Measurements from ENCODE around the gene DOCK6.
A peak's percentile ranks its signal among the peaks of the same experiment; 100 is the strongest.

The DOCK6 gene

GRCh38 chr19:11261971-11262839, at the start of gene DOCK6:
TSS of gene DOCK6 (minus strand) at chr19:11262524. CDS start at chr19:11262440, 84 bp downstream.
- no peak for DNase-seq (ENCODE audit: low read depth, low spot score)

- DNase-seq (ENCODE audit: low read depth, low spot score), result no peak
Measured at GRCh38 chr19:11306337-11306736, 44.0 kb upstream of the DOCK6 start.

GRCh38 chr19:11304936-11305335, 42.6 kb upstream of the DOCK6 start:
- no peak for DNase-seq (ENCODE audit: low read depth, low spot score)

GRCh38 chr19:11300811-11301120, 38.4 kb upstream of the DOCK6 start:
- no peak for DNase-seq (ENCODE audit: low read depth, low spot score)

GRCh38 chr19:11299946-11300810, 37.9 kb upstream of the DOCK6 start:
- DNase-seq (ENCODE audit: low read depth, low spot score), result no peak

- DNase-seq (ENCODE audit: low read depth, low spot score), result no peak
Measured at GRCh38 chr19:11296264-11296663, 33.9 kb upstream of the DOCK6 start.

GRCh38 chr19:11295665-11296245, 33.4 kb upstream of the DOCK6 start, which contains the start of gene TSPAN16:
TSS of gene TSPAN16 (plus strand) at chr19:11296160. CDS start at chr19:11296298, 138 bp downstream.
- DNase-seq (ENCODE audit: low read depth, low spot score), result no peak

GRCh38 chr19:11295180-11295579, 32.9 kb upstream of the DOCK6 start:
- DNase-seq (ENCODE audit: low read depth, low spot score), result no peak

- peak; percentile 59 for DNase-seq (ENCODE audit: low read depth, low spot score)
Measured at GRCh38 chr19:11293433-11294389, 31.4 kb upstream of the DOCK6 start.

GRCh38 chr19:11291991-11292390, 29.7 kb upstream of the DOCK6 start:
- DNase-seq (ENCODE audit: low read depth, low spot score), result no peak

GRCh38 chr19:11291415-11291814, 29.1 kb upstream of the DOCK6 start:
- DNase-seq (ENCODE audit: low read depth, low spot score), result no peak

- no peak for DNase-seq (ENCODE audit: low read depth, low spot score)
Measured at GRCh38 chr19:11290256-11290655, 27.9 kb upstream of the DOCK6 start.

- no peak for DNase-seq (ENCODE audit: low read depth, low spot score)
Measured at GRCh38 chr19:11288349-11288748, 26.0 kb upstream of the DOCK6 start.

GRCh38 chr19:11286312-11286974, 24.1 kb upstream of the DOCK6 start:
- no peak for DNase-seq (ENCODE audit: low read depth, low spot score)

- DNase-seq (ENCODE audit: low read depth, low spot score), result no peak
Measured at GRCh38 chr19:11284515-11284914, 22.2 kb upstream of the DOCK6 start.

- DNase-seq (ENCODE audit: low read depth, low spot score), result no peak
Measured at GRCh38 chr19:11281356-11282049, 19.2 kb upstream of the DOCK6 start.

- no peak for DNase-seq (ENCODE audit: low read depth, low spot score)
Measured at GRCh38 chr19:11279505-11280236, 17.3 kb upstream of the DOCK6 start.

- DNase-seq (ENCODE audit: low read depth, low spot score), result no peak
Measured at GRCh38 chr19:11278670-11279069, 16.3 kb upstream of the DOCK6 start.

GRCh38 chr19:11274533-11275086, 12.3 kb upstream of the DOCK6 start:
- no peak for DNase-seq (ENCODE audit: low read depth, low spot score)

Data from activated CD4-positive, CD25-positive, alpha-beta regulatory T cell treated with anti-CD3 and anti-CD28 coated beads, Interleukin-2, amount 50 U/mL, for 16 hours (primary cell).